ENCODE results near the gene RBMS3.
A peak's percentile ranks its signal among the peaks of the same experiment; 100 is the strongest.

The RBMS3 gene

GRCh38 chr3:29274667-29275066 is 6.2 kb upstream of the RBMS3 start:
- no peak overlapping the region for H3K4me3 ChIP-seq (ENCODE audit: low read depth, low read length)
- TF ChIP-seq CTCF (IDR thresholded peaks at IDR 0.05; ENCODE audit: control insufficient read depth, extremely low read depth, insufficient read depth), result no peak
- no peak for DNase-seq (ENCODE audit: low read depth)

- H3K4me3 ChIP-seq (ENCODE audit: low read depth, low read length), result no peak overlapping the region
- DNase-seq (ENCODE audit: low read depth), result no peak
- TF ChIP-seq CTCF (IDR thresholded peaks at IDR 0.05; ENCODE audit: control insufficient read depth, extremely low read depth, insufficient read depth), result no peak
These were observed 5.6 kb upstream of the RBMS3 start for GRCh38 chr3:29275309-29275708.

- no peak for DNase-seq (ENCODE audit: low read depth)
- no peak overlapping the region for H3K4me3 ChIP-seq (ENCODE audit: low read depth, low read length)
- TF ChIP-seq CTCF (IDR thresholded peaks at IDR 0.05; ENCODE audit: control insufficient read depth, extremely low read depth, insufficient read depth), result no peak
These were observed 3.6 kb upstream of the RBMS3 start for GRCh38 chr3:29277249-29277648.

- no peak for DNase-seq (ENCODE audit: low read depth)
- TF ChIP-seq CTCF (IDR thresholded peaks at IDR 0.05; ENCODE audit: control insufficient read depth, extremely low read depth, insufficient read depth), result no peak
- H3K4me3 ChIP-seq (ENCODE audit: low read depth, low read length), result no peak overlapping the region
These were observed 1.6 kb upstream of the RBMS3 start for GRCh38 chr3:29279286-29279685.

GRCh38 chr3:29279806-29280205 is 1.1 kb upstream of the RBMS3 start:
- no peak overlapping the region for H3K4me3 ChIP-seq (ENCODE audit: low read depth, low read length)
- TF ChIP-seq CTCF (IDR thresholded peaks at IDR 0.05; ENCODE audit: control insufficient read depth, extremely low read depth, insufficient read depth), result no peak

GRCh38 chr3:29281094-29281343 is 148 bp downstream of the RBMS3 start:
- DNase-seq (ENCODE audit: low read depth), result no peak
- TF ChIP-seq CTCF (IDR thresholded peaks at IDR 0.05; ENCODE audit: control insufficient read depth, extremely low read depth, insufficient read depth), result no peak
- 0 out of 2 replicates have a peak overlapping the region, but pooled peaks have one; percentile 15 for H3K4me3 ChIP-seq (ENCODE audit: low read depth, low read length)

More at GRCh38 chr3:29279806-29280205, 1.1 kb upstream of the RBMS3 start:
- no peak for DNase-seq (ENCODE audit: low read depth)

GRCh38 chr3:29281344-29282241 is 722 bp downstream of the RBMS3 start:
- no peak for DNase-seq (ENCODE audit: low read depth)
- TF ChIP-seq CTCF (IDR thresholded peaks at IDR 0.05; ENCODE audit: control insufficient read depth, extremely low read depth, insufficient read depth), result no peak
- H3K4me3 ChIP-seq (ENCODE audit: low read depth, low read length), result 0 out of 2 replicates have a peak overlapping the region, but pooled peaks have one; percentile 15

Measured in LNCaP clone FGC (cell line).